ENCODE data around the gene FKBP11.
A peak's percentile ranks its signal among the peaks of the same experiment; 100 is the strongest.

FKBP11 gene

DNA sequence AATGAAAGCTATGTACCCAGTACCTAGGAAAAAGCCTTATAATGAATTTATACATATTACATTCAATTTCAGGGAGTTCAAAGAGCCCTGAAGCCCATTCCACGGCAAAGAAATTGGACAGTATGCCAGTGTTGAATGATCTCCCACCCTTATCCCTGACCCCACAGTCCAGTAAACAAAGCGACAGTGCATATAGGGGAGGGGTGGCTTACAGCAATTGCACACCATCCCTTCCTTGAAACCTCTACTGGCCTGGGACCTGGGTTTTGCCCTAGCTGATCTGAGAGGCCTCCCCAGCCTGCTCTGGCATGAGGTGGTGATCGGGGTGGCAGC is 42.4 kb downstream of the FKBP11 start:
- Histone ChIP-seq H3K4me3 (ENCODE audit: low read depth, low read length) (no peak overlapping the region), H3K4me1 (ENCODE audit: control insufficient read depth, insufficient read depth, low read length) (peaks cover 20% of the 10 kb centered on the region), H3K9me3 (ENCODE audit: control insufficient read depth, insufficient read depth, low read depth, low read length) (no peaks in the 10 kb centered on the region), H3K27ac (ENCODE audit: extremely low read depth, low read depth, low read length) (peak overlapping the region; percentile 46; the same call in 1 of the 2 replicates), H3K36me3 (ENCODE audit: control insufficient read depth in 2 of 2, insufficient read depth in 1 of 2, low read length in 2 of 2) (no peaks in the 10 kb centered on the region)
- ChIA-PET CTCF (interaction anchor here (0.6 to 8.3 kb wide), 10 partner anchors 8 to 114 kb away, joined by 3 to 64 read pairs (median 3); partner anchors contain the start of gene DDX23), POLR2A (interaction anchor here (0.7 to 3.4 kb wide), 4 partner anchors 17 to 1570 kb away, joined by 3 to 24 read pairs (median 4); partner anchors contain the start of genes RND1 and TUBA1B)
- TF ChIP-seq ZNF501 (tag by site-specific recombination; IDR thresholded peaks at IDR 0.05) (no peak), ZNF777 (tag by site-specific recombination; IDR thresholded peaks at IDR 0.05; ENCODE audit: borderline replicate concordance) (no peak)

DNA sequence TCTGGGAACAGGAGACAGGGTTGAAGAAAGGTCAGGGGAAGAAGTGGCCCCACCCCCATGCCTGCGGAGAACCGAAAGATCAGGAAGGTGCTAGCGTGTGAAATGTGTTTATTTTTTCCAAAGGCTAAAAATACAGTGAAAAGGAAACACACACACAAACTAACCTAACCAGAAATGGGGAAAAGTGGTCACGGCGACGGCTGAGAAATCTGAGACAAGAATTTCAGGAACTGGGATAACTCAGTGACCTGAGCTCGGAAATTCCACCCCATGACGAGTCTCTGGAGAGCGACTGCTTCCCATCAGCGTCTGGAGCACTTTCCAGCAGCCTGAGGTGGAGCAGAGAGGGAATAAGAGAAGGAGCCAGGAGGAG is 43.0 kb downstream of the FKBP11 start:
- H3K9me3 ChIP-seq (ENCODE audit: control insufficient read depth, insufficient read depth, low read depth, low read length) = no peaks in the 10 kb centered on the region
- TF ChIP-seq ZNF157 (tag by site-specific recombination; IDR thresholded peaks at IDR 0.05) = no peak
- peak; percentile 16; the same call in 1 of the 2 replicates for TF ChIP-seq ZBTB20 (tag by site-specific recombination; IDR thresholded peaks at IDR 0.05)
- no peak for TF ChIP-seq ZNF2 (tag by site-specific recombination; IDR thresholded peaks at IDR 0.05)
- TF ChIP-seq, protein P1, sequence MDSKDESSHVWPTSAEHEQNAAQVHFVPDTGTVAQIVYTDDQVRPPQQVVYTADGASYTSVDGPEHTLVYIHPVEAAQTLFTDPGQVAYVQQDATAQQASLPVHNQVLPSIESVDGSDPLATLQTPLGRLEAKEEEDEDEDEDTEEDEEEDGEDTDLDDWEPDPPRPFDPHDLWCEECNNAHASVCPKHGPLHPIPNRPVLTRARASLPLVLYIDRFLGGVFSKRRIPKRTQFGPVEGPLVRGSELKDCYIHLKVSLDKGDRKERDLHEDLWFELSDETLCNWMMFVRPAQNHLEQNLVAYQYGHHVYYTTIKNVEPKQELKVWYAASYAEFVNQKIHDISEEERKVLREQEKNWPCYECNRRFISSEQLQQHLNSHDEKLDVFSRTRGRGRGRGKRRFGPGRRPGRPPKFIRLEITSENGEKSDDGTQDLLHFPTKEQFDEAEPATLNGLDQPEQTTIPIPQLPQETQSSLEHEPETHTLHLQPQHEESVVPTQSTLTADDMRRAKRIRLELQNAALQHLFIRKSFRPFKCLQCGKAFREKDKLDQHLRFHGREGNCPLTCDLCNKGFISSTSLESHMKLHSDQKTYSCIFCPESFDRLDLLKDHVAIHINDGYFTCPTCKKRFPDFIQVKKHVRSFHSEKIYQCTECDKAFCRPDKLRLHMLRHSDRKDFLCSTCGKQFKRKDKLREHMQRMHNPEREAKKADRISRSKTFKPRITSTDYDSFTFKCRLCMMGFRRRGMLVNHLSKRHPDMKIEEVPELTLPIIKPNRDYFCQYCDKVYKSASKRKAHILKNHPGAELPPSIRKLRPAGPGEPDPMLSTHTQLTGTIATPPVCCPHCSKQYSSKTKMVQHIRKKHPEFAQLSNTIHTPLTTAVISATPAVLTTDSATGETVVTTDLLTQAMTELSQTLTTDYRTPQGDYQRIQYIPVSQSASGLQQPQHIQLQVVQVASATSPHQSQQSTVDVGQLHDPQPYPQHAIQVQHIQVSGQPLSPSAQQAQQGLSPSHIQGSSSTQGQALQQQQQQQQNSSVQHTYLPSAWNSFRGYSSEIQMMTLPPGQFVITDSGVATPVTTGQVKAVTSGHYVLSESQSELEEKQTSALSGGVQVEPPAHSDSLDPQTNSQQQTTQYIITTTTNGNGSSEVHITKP (tag by site-specific recombination; IDR thresholded peaks at IDR 0.05) = peak; percentile 53; the same call in 1 of the 2 replicates
- no peak; the same call in 1 of the 2 replicates for TF ChIP-seq ZNF366 (tag by site-specific recombination; conservative IDR thresholded peaks at IDR 0.05)
- no peak for TF ChIP-seq ZNF404 (tag by site-specific recombination; IDR thresholded peaks at IDR 0.05)
- TF ChIP-seq ZEB2 (tag by site-specific recombination; IDR thresholded peaks at IDR 0.05) = no peak
- TF ChIP-seq ZBTB17 (tag by site-specific recombination; IDR thresholded peaks at IDR 0.05) = peak; percentile 85
- no peak for TF ChIP-seq KLF1 (tag by site-specific recombination; IDR thresholded peaks at IDR 0.05)
- no peak for TF ChIP-seq ZNF19 (tag by site-specific recombination; IDR thresholded peaks at IDR 0.05; ENCODE audit: low read depth)
- TF ChIP-seq ZNF335 (tag by site-specific recombination; conservative IDR thresholded peaks at IDR 0.05) = peak; percentile 28; the same call in 1 of the 2 replicates
- TF ChIP-seq, protein P2, sequence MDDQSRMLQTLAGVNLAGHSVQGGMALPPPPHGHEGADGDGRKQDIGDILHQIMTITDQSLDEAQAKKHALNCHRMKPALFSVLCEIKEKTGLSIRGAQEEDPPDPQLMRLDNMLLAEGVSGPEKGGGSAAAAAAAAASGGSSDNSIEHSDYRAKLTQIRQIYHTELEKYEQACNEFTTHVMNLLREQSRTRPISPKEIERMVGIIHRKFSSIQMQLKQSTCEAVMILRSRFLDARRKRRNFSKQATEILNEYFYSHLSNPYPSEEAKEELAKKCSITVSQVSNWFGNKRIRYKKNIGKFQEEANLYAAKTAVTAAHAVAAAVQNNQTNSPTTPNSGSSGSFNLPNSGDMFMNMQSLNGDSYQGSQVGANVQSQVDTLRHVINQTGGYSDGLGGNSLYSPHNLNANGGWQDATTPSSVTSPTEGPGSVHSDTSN (CRISPR knock-in tag; IDR thresholded peaks at IDR 0.05) = no peak
- TF ChIP-seq, protein P3, sequence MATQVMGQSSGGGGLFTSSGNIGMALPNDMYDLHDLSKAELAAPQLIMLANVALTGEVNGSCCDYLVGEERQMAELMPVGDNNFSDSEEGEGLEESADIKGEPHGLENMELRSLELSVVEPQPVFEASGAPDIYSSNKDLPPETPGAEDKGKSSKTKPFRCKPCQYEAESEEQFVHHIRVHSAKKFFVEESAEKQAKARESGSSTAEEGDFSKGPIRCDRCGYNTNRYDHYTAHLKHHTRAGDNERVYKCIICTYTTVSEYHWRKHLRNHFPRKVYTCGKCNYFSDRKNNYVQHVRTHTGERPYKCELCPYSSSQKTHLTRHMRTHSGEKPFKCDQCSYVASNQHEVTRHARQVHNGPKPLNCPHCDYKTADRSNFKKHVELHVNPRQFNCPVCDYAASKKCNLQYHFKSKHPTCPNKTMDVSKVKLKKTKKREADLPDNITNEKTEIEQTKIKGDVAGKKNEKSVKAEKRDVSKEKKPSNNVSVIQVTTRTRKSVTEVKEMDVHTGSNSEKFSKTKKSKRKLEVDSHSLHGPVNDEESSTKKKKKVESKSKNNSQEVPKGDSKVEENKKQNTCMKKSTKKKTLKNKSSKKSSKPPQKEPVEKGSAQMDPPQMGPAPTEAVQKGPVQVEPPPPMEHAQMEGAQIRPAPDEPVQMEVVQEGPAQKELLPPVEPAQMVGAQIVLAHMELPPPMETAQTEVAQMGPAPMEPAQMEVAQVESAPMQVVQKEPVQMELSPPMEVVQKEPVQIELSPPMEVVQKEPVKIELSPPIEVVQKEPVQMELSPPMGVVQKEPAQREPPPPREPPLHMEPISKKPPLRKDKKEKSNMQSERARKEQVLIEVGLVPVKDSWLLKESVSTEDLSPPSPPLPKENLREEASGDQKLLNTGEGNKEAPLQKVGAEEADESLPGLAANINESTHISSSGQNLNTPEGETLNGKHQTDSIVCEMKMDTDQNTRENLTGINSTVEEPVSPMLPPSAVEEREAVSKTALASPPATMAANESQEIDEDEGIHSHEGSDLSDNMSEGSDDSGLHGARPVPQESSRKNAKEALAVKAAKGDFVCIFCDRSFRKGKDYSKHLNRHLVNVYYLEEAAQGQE (tag by site-specific recombination; IDR thresholded peaks at IDR 0.05) = peak; percentile 22; the same call in 1 of the 2 replicates
- TF ChIP-seq ZNF600 (tag by site-specific recombination; IDR thresholded peaks at IDR 0.05) = peak; percentile 86; the same call in 1 of the 2 replicates
- TF ChIP-seq, protein P4, sequence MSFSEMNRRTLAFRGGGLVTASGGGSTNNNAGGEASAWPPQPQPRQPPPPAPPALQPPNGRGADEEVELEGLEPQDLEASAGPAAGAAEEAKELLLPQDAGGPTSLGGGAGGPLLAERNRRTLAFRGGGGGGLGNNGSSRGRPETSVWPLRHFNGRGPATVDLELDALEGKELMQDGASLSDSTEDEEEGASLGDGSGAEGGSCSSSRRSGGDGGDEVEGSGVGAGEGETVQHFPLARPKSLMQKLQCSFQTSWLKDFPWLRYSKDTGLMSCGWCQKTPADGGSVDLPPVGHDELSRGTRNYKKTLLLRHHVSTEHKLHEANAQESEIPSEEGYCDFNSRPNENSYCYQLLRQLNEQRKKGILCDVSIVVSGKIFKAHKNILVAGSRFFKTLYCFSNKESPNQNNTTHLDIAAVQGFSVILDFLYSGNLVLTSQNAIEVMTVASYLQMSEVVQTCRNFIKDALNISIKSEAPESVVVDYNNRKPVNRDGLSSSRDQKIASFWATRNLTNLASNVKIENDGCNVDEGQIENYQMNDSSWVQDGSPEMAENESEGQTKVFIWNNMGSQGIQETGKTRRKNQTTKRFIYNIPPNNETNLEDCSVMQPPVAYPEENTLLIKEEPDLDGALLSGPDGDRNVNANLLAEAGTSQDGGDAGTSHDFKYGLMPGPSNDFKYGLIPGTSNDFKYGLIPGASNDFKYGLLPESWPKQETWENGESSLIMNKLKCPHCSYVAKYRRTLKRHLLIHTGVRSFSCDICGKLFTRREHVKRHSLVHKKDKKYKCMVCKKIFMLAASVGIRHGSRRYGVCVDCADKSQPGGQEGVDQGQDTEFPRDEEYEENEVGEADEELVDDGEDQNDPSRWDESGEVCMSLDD (tag by site-specific recombination; IDR thresholded peaks at IDR 0.05) = 0 out of 2 replicates have a peak, but pooled peaks have one; percentile 22
- TF ChIP-seq IKZF3 (tag by site-specific recombination; IDR thresholded peaks at IDR 0.05) = 0 out of 2 replicates have a peak, but pooled peaks have one; percentile 31
- 0 out of 2 replicates have a peak, but pooled peaks have one; percentile 3 for TF ChIP-seq KLF9 (tag by site-specific recombination; IDR thresholded peaks at IDR 0.05; ENCODE audit: low read depth)
- H3K27ac ChIP-seq (ENCODE audit: extremely low read depth, low read depth, low read length) = no peak overlapping the region
- H3K36me3 ChIP-seq (ENCODE audit: control insufficient read depth in 2 of 2, insufficient read depth in 1 of 2, low read length in 2 of 2) = no peaks in the 10 kb centered on the region
- ChIA-PET POLR2A (interaction anchor here (1.1 to 3.4 kb wide), 2 partner anchors 17 to 29 kb away, joined by 5 to 24 read pairs; partner anchors contain the start of gene RND1), CTCF (interaction anchor here (0.9 to 8.3 kb wide), 4 partner anchors 9 to 115 kb away, joined by 3 to 64 read pairs (median 22); partner anchors contain the start of gene DDX23)
- peaks cover 20% of the 10 kb centered on the region for H3K4me1 ChIP-seq (ENCODE audit: control insufficient read depth, insufficient read depth, low read length)
- H3K4me3 ChIP-seq (ENCODE audit: low read depth, low read length) = no peak overlapping the region

Measured in HEK293 (cell line).